GM21717 (cell line): ENCODE results near the gene TMEM150C.

ENCODE experiments used
- ATAC-seq: cut with Tn5 transposase; IDR thresholded peaks from one replicate; pipeline ENCODE4 v1.9.1; 2021; ENCODE audit warnings: mild to moderate bottlenecking, moderate library complexity; ENCODE audit not compliant: unreplicated experiment

The TMEM150C gene

GRCh38 chr4:82519072-82519471, 42.7 kb downstream of the TMEM150C start:
- no peak for ATAC-seq

GRCh38 chr4:82517043-82517442, 44.7 kb downstream of the TMEM150C start:
- ATAC-seq, result no peak

- no peak for ATAC-seq
These were observed 46.1 kb downstream of the TMEM150C start for GRCh38 chr4:82515705-82516104.

- ATAC-seq, result no peak
These were observed 48.4 kb downstream of the TMEM150C start for GRCh38 chr4:82513382-82513781.

GRCh38 chr4:82510216-82510615, 51.6 kb downstream of the TMEM150C start:
- ATAC-seq, result no peak

DNA sequence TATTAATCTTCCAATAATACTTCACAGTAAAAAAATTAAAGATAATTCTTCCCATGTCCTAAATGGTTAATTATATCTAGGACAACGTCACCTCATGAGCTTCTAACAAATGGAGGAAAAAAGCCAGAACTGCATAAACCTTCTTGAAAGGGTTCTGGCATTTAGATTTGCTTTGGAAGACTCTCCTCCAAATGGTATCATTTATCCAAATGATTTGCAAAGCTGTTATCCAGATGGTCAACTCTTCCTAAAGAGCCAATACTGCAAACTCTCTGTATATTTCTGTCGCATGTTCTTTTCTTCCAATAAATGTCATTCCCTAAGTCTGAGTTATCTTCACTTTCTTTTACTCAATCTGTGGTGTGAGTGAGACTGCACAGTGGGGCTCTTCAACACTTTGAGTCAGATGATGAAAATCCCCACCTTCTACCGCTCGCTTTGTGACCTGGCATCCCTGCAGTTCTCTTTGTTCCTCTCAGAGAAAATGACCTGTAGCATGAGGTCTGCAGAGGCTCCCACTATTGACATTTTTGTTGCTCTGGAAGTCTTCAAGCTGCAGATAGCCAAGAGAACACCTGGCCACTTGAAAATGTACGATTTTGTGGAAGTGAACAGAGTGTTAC, 52.9 kb downstream of the TMEM150C start:
- no peak for ATAC-seq

GRCh38 chr4:82508011-82508410, 53.8 kb downstream of the TMEM150C start:
- no peak for ATAC-seq

DNA sequence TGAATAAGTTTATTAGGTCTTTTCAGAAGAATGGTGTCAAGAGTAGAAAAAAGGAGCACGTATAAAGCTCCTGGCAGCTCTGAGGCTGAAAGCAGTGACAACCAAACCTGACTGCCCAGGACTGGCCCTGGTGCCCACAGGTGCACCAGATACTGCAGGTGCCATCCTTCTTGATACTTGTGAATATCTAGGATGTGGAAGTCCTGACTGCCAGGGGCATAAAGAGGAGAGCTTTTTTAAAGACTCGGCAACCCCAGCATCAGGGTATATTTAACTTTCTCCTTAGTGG, 60.7 kb downstream of the TMEM150C start:
- ATAC-seq, result no peak

DNA sequence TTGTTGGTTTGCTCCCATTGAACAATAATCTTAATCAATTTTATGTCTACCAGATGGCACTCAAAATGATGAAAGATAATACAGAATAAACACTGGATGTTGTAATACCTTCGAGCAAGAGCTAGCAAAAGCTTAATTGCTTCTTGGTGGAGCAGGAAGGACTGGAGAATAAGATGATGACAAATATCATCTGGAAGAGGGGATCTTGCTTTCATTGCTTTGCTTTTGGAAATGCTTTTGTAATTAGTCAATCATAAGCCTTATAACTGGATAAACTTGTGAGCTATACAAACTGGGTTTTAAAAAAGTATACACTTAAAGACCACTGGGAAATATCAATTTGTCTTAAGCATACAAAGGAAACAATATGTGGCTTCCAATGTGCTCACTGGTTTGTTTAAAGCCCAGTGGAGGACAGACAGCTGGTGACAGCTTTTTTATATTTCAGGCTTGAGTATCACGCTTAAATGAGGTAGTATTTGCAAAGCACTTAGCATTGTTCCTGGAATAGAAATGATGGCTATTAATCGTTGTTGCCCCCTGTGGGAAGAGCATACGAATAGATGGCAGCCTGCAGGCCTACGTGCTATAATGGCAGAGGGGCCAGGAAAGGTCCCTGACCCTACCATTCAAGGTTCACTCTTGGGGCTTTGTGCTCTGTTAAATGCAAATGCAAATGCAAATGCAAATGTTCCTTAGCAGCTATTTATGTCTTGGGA, 61.2 kb downstream of the TMEM150C start:
- no peak for ATAC-seq

- ATAC-seq, result no peak
These were observed 61.9 kb downstream of the TMEM150C start for GRCh38 chr4:82499738-82500434.

DNA sequence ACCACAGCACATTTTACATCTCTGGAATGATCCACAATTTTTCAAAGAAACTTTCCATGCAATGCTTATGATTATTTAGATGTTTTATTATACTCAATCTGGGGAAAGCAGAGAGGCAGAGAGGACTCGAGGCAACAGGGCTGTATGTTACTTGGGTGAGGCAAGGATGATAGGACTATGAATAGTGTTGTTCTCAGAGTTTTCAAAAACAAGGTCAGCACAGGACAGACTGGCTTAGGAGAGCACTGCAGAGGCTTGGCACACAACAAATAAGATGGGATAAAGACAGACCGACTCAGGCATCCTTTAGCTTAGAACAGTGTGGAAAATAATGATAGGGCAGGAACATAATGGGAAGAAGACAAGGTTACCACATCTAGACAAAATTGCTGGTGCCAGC, 65.4 kb downstream of the TMEM150C start:
- ATAC-seq, result no peak

DNA sequence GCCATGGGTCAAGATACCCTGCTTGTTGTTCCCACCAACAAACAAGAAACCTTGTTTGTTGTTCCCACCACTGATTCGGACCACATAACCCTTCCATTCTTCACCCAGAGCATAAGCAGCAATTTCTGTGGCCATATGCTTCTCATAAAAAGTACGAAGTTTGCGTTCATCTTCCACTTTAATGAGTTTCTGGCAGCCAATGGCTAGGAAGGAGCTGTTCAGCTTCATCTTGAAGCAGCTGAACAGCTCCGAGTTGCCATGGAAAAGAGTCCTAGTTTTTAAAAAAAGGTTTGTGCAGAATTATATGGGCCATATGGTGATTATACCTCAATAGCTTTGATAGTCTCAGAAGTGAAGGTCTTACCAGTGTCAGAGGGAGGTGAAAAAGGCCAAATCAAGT, 66.1 kb downstream of the TMEM150C start:
- ATAC-seq, result no peak

GRCh38 chr4:82493721-82494425, 67.9 kb downstream of the TMEM150C start:
- ATAC-seq, result no peak

DNA sequence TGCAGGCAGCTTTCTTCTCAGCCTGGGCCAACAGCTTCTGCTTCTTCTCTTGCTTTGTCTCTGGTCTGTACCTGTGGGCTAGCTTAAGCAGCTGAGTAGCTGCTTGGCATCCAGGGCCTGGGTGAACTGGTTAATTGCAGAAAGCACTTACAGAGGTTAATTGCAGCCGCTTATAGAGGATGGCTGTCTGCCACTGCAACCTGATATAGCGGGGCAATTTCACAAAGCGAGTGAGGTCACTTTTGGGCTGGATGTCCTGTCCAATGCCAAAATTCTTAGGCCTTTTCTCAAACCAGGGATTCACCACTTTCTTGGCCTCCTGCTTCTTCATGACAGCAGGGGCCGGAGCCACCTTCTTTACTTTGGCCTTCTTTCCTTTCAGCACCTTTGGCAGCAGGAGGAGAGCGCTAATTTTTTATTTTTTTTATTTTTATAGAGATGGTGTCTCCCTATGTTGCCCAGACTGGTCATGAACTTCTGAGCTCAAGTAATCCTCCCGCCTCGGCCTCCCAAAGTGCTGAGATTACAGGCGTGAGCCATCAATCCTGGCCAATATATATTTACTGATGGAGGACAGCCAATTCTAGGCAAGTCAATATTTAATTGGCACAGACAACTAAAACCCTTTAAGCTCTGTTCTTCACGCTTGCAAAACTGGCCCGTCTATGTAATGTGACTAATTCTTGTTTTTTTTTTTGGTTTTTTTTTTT, 70.4 kb downstream of the TMEM150C start:
- ATAC-seq, result no peak

- ATAC-seq, result no peak
These were observed 71.8 kb downstream of the TMEM150C start for GRCh38 chr4:82489987-82490386.

DNA sequence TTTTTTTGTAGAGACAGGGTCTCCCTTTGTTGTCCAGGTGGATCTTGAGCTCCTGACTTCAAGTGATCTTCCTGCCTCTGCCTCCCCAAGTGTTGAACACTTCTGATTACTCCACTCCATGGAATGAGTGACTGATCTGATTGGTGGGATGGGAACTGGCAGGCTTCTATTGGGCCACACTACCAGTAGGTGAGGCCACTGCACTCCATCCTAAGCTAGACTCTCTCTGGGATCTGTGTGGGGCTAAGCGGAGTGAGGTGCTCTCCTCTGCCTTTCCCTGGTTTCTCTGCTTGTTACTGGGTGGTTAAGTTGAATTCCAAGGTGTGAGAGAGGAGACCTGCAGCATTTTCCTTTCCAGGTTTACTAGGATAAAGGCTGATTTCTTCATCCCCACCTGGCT, 72.7 kb downstream of the TMEM150C start:
- ATAC-seq, result no peak

- ATAC-seq, result no peak
These were observed 76.6 kb downstream of the TMEM150C start for GRCh38 chr4:82484996-82485783.

GRCh38 chr4:82482387-82482786, 79.4 kb downstream of the TMEM150C start:
- ATAC-seq, result no peak

GRCh38 chr4:82481506-82481840, 80.3 kb downstream of the TMEM150C start:
- ATAC-seq, result no peak

DNA sequence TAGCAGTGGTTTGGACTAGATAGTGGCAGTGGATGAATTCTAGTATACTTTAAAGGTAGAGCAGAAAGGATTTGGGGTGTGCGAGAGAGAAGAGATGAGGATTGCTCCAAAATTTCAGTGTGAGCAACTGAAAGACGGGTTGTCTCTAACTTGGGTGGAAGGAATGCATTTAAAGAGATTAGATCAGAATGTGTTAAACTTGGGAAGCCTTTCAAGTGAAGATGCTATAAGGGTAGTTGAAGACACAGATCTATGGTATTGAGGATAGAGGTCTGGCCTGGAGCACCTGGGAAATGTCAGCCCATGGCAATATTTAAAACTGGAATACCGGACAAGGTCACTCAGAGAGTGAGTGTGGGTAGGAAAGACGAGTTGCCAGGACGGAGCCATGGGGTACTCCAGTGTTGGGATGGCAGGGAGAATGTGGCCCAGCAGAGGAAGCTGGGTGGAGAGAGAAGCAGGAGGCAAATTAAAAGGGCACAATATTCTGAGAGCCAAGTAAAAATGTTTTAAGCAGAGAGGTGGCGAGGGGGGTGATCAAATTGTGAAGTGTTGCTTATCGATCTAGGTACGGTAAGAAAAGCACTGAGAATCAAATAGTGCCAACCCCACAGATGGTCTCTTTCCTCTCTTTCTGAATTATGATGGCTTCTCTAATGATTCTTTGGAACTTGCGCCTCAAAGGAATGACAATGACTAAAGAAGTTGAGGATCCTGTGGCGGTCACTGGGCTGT, 80.8 kb downstream of the TMEM150C start:
- no peak for ATAC-seq
